Fibroblast of peridontal ligament (primary cell): ENCODE measurements around the gene GIPR.
A peak's percentile ranks its signal among the peaks of the same experiment; 100 is the strongest.
"Not testable (repeated sequence)": the region's sequence is repeated elsewhere in the genome, so short reads cannot be mapped to it uniquely, and the experiment has no call there.

Experiments used
- DNase-seq: peaks from one replicate; pipeline ENCODE4 v3.0.0-alpha.2; 2010; ENCODE audit errors: extremely low read depth

The GIPR gene

DNA sequence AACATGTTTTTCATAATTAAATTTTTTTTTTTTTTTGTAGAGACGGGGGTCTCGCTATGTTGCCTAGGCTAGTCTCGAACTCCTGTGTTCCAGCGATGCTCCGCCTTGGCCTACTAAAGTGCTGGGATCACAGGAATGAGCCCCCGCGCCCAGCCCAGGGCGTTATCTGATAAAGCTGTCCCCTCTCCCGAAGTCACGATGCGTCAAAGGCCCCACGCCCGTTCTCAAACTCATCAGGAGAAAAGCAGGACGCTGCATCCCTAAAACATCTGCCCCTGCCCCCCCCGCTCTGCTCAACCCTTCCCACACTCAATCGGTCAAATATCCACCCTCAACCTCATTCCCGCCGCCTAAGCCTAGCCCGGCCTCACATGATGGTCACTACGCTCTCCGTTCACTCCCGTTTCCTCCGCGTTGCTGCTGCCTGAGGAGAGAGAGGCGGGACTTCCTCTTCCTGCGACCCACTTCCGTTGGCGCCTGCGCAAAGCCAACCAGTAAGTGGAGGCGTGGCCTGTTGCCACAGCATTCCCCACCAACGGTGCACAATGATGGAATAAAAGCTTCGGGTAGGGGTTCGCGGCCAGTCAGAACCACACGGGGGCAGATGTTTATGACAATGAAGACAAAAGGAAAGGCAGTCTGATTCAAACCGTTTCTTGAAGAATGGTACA is 23.6 kb downstream of the GIPR start, which contains the start of gene SNRPD2:
Gene SNRPD2, minus strand, starts transcription at position 438 of the 671 bp plus-strand sequence. Its CDS starts 65 bp downstream, at position 373.
- DNase-seq: peak; percentile 94

DNA sequence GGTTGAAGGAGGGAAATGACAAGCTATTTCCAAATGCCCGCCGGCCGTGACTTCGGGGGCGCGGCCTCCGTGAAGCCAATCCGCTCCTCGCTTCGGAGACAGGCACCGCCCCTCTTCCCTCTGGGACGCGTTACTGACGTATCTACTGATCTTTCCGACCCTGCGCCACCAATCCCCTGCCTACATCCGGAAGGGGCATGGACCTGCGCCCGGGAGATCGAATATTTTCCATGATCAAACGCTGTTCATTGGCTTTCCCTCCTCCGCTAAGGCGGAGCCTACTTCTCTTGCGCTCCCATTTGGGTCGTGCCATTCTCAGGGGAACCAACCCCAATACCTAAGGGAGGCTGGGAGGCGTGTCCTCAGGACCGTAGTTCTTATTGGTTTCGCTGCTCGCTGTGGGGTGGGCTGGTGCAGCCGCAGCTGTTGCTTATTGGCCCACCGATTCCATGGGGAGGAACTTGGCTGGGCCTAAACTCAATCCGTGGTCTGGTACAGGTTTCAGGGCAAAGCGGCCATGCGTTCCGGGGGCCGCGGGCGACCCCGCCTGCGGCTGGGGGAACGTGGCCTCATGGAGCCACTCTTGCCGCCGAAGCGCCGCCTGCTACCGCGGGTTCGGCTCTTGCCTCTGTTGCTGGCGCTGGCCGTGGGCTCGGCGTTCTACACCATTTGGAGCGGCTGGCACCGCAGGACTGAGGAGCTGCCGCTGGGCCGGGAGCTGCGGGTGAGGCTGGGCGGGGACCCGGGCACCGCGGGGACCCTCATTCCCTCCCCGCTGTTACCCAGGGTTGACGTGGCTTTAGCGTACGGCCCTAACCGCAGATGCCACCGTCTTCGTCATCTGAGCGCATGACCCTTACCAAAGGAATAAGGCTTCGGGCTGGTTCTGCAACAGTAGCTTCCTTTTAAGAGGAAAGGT is 24.4 kb downstream of the GIPR start, which contains the start of gene QPCTL:
Gene QPCTL, plus strand, starts transcription at position 480 of the 919 bp plus-strand sequence. Its CDS starts 38 bp downstream, at position 518.
- DNase-seq: peak; percentile 98

DNA sequence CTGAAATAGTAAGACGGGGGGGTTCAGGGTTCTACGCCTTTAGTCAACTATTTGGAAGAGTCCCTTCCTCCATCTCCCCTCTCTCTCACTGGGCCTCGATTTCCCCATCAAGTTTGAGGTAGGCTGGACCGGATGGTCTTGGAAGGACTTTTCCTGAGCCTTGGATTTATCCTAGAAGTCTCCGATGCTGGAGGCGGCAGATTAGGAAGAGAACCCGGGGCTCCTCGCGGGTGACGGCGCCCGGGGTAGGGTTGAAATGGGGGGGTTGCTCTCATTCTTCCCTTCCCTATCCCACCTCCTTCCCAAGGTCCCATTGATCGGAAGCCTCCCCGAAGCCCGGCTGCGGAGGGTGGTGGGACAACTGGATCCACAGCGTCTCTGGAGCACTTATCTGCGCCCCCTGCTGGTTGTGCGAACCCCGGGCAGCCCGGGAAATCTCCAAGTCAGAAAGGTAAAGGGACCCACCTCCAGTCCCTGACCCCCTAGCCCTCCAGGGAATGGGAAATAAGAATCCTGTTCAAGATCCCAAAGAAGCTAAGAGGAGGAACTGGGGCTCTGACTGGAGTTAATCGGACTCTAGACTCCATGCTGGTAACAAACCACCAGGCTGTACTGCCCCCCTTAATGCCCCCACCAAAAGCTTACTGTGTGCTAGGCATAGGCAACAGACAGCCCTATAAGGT is 25.2 kb downstream of the GIPR start:
- DNase-seq: peak; percentile 64

DNA sequence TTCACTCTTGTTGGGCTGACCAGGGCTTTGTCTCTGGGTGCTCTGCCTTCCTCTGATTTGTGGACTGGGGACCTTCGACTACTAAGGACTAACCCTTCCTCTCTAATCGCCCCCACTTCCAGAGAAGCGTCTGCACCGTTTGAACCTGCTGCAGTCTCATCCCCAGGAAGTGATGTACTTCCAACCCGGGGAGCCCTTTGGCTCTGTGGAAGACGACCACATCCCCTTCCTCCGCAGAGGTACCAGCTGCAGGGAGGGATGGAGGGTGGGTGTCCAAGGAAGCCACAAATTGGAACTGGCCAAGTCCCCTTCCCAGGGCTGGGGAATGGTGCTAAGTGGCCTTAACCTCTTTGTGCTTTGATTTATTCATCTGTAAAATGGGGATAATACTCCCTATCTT is 33.7 kb downstream of the GIPR start:
- DNase-seq: no peak

DNA sequence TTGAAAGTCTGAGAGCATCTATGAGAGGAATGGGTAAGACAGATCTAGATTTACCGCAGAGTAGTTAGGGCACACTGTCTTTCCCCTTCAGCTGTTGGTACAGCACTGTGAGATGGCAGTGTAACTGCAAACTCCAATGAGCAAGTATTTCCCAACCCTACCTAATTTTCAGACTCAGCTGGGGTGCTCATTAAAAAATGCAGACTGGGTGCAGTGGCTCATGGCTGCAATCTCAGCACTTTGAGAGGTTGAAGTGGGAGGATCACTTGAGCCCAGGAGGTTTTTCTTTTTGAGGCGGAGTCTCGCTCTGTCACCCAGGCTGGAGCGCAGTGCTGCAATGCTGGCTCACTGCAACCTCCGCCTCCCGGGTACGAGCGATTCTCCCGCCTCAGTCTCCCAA is 37.1 kb downstream of the GIPR start:
- no peak for DNase-seq

DNA sequence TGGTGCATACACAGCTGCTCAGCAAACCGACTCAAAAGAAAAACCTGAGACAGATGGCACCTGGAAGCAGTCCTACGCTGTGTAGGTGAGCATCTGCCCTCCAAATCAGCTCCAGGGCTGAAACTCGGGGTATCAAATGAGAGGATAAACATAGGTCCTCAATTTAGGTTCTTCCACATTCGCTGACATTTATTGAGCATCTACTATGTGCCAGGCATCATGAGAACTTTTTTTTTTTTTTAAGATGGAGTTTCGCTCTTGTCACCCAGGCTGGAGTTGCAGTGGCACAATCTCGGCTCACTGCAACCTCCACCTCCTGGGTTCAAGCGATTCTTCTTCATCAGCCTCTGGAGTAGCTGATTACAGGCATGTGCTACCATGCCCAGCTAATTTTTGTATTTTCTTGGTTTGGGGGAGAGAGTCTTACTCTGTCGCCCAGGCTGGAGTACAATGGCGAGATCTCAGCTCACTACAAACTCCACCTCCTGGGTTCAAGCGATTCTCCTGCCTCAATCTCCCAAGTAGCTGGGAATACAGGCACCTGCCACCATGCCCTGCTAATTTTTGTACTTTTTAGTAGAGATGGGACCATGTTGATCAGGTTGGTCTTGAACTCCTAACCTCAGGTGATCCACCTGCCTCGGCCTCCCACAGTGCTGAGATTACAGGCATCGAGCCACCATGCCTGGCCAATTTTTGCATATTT is 37.8 kb downstream of the GIPR start:
- no peak for DNase-seq

DNA sequence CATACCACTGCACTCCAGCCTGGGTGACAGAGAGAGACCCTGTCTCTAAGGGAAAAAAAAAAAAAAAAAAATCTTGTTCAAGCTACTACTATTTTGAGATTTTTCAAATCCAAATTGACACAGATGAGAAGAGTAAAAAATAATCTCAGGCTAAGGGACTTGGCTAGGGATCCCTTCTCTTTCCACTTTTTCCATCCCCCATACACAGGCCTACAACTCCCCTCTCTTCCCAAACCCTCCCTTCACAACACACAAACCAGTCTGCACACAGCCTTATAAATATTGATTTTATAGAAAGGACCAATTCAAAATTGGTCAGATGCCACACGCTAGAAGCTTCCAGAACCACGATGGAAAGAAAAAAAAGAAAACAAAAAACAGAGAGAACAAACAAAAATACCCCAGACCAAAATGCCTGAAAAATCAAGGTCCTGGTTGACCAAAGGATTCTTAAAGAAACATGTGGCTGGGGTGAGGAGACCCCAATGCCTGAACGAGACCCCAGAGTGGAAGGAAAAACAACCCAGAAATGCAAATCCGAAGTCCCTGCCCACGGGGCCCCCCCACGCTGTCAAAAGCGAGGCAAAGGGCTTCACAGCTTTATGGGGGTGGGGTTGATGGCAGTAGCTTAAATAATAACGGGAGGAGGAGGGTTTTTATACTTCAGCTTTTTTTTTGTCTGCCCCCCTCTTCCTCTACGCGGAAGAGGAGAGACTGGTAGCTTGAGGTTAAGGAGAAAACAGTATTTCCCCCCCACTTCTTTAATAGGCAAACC is 42.5 kb downstream of the GIPR start:
- no peak for DNase-seq

DNA sequence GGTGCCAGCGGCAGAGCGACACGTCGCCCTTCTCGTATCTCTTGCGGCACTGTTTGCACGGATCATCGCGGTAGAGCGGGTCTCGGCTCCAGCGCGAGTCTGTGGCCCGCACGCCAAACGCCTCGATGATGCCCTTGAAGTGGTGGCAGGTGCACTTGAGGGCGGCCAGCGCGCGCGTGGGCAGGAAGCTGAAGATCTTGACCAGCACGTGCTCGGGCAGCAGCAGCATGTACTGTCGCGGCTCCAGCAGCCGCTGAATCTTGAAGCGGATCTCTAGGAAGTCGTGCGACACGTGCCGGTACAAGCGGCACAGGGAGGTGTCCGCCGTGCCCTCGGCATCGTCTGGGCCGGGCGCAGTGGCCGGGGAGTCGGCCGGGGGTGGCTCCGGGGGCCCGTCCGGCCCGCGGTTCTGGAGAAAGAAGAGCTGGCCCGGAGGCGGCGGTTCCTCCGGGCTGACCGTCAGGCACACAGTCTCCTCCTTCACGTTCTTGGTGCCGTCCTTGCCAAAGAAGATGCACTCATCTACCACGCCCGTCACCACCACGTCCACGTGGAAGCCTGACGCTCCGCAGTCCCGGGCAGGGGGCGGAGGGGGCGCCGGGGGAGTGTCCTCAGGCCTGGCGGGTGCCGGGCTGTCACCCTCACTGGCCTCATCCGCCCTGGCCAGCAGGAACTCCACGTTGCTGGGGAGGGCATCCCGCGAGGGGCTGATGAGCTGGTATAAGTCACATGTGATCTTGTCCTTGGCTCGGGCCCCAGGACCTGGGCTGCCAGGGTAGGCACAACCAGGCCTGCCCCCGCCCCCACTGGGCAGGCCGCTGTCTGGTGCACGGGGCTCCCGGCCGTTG is 44.1 kb downstream of the GIPR start:
- no peak for DNase-seq

DNA sequence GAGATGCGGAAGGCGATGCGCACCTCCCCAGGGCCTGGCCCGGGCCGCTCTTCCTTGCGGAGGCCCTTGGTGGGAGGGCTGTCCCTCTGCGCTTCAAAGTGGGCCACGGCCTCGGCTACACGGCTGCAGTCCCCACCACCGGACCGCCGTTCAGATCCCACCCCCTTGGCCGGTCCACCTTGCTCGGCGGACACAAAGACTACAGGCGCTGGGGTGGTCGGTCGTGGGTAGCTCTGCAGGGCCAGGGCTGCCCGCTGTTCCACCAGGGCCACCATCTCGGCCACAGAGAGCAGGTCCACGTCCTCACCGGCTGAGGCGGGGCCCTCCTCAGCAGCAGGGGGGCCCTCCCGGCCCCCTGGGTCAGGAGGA is 44.7 kb downstream of the GIPR start:
- no peak for DNase-seq

DNA sequence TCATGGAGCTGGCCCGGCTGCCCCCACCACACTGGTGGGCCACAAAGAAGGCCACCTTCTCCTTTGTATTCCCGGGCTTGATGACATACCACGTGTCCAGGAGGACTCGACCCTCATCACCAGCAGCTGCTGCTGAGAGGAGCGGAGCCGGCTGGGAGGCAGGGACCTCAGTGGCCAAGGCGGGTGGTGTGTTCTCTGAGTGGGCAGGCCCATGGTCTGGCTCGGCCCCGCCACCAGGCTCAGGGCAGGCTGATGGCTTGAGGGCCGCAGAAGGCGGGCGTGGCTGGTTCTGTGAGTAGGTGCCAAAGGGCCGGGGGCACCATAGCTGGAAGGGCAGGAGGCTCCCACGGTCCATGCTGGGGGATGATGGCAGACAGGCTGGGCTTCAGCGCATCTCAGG is 45.1 kb downstream of the GIPR start:
- DNase-seq: no peak

DNA sequence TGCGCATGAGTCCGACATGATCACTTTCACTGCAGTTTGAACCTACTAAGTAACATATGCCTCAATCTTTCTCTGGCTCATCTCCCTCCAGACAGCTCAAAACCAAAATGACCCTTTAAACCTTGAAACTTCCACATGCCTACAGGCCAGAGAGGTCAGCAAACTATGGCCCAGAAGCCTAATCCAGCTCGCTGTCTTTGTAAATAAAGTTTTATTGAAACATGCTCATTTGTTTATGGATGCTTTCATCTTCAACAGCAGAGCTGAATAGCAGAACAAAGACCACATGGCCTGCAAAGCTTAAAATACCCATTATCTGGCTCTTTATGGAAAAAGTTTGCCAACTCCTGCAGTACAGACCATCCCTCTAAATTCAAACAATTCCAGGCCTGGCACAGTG is 47.1 kb downstream of the GIPR start:
- no peak for DNase-seq

DNA sequence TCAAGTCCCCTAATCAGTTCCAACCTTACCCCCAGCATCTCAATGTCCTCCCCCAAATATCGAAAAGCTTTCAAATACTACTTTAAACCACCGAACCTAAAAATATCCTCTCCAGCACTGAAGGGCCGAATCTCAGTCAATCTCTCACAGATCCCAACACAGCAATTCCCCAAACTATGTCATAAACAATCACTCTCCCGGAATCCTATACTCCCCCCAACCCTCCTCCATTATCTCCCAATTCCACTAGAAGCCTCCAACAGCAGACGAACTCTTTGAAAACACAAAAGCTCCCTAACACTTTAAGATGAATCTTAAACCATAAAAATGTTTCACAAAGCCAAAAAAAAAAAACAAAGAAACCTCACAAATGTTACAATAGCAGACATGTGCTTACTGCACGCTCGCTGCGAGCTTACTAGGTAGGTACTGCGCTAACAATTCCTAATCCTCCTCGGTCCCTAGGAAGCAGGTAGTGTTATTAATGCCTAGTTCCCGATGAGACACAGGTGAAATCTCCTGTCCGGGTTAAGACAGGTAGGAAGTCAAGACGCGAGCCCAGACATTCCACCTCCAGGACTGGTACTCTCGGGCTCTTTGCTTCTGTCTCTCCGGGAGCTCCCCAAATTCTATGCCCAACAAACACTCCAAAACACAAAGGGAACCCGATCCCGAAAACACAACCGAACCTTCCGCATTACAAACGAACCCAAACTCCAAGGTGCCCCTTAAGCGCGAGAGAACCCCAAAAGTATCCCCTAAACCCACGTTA is 48.5 kb downstream of the GIPR start:
- DNase-seq: peak; percentile 46

DNA sequence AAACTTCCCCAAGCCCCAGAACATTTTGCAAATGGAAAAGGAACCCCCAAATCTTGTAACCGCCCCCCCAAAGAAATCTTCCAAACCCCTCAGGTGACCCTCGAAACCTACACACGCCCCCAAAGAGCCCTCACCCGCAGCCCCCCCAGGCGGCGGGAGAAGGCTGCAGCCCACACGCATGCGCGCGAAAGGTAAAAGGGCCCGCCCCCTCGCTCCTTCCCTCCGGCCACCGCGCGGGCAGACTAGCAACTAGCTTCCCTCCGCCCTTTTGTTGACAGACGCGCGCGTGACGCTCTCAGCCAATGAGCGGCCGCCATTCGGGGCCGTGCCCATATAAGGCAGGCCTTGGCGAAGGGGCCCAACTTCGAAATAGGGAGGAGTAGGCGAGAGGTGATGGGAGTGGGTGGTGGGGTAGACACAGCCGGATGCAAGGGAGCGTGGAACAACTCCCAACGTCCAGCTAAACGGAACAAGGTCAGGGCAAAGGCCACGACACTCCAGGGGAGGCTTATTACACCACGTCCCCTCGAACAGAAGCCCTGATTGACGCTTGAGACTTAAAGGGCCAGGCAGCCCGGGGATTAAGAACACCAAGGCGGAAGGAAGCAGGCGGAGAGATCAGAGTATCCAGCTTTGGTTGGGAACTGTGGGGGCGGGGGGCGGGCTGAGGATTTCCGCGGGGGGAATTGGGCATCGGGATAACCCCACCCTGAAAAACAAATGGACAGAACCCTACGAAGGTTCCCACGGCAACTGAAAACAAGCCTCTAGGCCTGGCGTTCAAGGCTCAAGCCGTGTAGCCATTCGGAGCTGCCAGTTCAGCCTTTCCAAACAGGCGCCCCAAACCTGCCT is 49.3 kb downstream of the GIPR start:
- DNase-seq: peak; percentile 98

DNA sequence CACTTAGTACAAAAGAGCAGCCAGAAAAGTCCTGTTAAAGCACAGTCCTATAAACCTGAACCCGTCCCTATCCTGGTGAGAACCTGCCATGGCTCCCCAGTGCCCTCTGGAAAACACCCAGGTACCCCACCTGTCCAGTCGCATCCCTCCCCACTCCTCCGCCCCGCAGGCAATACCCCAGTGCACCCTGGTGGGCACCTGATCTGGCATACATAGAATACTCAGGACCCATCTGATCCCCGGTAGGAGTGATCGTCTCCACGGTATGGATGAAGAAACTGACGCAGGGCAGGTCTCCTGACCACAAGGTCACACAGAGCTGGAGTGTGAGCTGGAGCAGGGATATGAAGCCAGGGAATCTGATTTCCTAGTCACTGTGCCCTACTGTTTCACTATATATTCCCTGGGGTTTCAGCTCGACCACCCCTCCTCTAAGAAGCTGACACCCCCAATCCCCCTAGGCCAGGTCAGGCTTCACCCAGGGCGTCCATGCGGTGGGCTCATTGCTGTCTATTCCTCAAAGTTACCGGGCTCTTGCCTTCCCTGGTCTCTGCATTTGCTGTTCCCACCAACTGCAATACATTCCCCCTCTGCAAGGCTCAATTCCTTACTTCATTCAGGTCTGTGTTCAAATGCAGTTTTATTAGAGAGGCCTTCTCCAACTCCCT is 50.1 kb downstream of the GIPR start:
- no peak for DNase-seq

DNA sequence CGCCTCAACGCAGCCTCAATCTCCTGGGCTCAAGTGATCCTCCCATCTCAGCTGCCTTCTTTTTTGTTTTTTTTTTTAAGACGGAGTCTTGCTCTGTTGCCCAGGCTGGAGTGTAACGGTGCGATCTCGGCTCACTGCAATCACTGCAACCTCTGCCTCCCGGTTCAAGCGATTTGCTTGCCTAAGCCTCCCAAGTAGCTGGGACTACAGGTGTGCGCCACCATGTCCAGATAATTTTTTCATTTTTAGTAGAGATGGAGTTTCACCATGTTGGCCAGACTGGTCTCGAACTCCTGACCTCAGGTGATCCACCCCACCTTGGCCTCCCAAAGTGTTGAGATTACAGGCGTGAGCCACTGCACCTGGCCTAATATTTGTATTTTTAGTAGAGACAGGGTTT is 52.0 kb downstream of the GIPR start:
- not testable (repeated sequence) for DNase-seq

DNA sequence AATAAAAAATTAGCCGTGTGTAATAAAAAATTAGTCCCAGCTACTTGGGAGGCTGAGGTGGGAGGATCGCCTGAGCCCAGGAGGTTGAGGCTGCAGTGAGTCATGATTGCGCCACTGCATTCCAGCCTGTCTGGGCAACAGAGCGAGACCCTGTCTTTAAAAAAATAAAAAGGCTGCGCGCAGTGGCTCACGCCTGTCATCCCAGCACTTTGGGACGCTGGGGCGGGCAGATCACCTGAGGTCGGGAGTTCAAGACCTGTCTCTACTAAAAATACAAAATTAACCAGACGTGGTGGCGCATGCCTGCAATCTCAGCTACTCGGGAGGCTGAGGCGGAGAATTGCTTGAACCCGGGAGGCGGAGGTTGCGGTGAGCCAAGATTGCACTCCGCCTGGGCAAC is 60.7 kb downstream of the GIPR start:
- DNase-seq: not testable (repeated sequence)

DNA sequence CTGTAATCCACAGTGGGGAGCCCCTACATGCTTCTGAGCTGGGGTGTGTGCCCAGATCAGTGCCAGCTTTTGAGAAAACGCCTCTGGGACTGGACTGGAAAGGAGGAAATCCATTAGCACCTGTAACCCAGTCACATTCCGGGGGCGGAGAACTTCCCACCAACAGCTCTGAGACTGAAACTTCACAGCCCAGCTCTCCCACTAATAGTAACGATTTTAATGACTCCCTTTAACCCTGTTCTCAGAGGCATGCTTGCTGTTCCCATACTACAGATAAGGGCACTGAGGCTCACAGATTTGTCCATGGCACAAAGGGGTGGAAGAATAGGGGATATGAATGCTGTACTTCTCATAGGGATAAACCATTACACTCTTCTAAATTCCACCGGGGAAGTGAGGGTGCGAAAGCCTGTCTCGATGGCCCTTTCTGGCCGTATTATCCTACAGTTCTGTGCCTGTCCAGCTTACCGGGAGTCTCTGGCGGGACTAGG is 61.8 kb downstream of the GIPR start:
- no peak for DNase-seq
